Fibroblast of lung (primary cell): ENCODE measurements around the gene STX4. TPM values are rescaled to one million over a fixed set of nuclear protein-coding genes. Genes with fewer than 3 reads are reported as not detected.

Experiments used
- DNase-seq, 2 donors: peaks; one replicate each; pipeline versions ENCODE4 v3.0.0 to v3.0.0-alpha.2; 2010; ENCODE audit warnings: low read depth in 2 of 2
- H2AFZ ChIP-seq: 2 replicates; pipeline ENCODE4 v1.5.1; 2012; ENCODE audit warnings: low read length, control low read depth, inconsistent platforms
- H3K27ac ChIP-seq: 2 replicates; pipeline ENCODE4 v1.5.1; 2011; ENCODE audit warnings: low read length, control low read depth; ENCODE audit not compliant: insufficient read depth
- H3K27me3 ChIP-seq: 2 replicates; pipeline ENCODE4 v1.5.1; 2011; ENCODE audit warnings: mild to moderate bottlenecking, low read length; ENCODE audit not compliant: control insufficient read depth, insufficient read depth
- H3K36me3 ChIP-seq: 2 replicates; pipeline ENCODE4 v1.5.1; 2011; ENCODE audit warnings: low read length; ENCODE audit not compliant: control insufficient read depth, insufficient read depth
- H3K4me1 ChIP-seq: 2 replicates; pipeline ENCODE4 v1.5.1; 2011; ENCODE audit warnings: low read length; ENCODE audit not compliant: control insufficient read depth, insufficient read depth; ENCODE audit errors: extremely low read depth
- H3K4me2 ChIP-seq: 2 replicates; pipeline ENCODE4 v1.5.1; 2011; ENCODE audit warnings: low read length, control low read depth; ENCODE audit not compliant: insufficient read depth; ENCODE audit errors: extremely low read depth
- H3K4me3 ChIP-seq, 4 experiments: fragments of 200-600 bp in 1 of 4; sonication (generic) in 1 of 4; replicated peaks in 1 of 4; 2 replicates each; pipeline ENCODE4 v1.5.1; 2011 to 2016; ENCODE audit warnings: low read length in 4 of 4, low read depth in 3 of 4, mild to moderate bottlenecking in 3 of 4, control low read depth in 2 of 4, inconsistent platforms in 1 of 4, mixed read lengths in 1 of 4; ENCODE audit not compliant: insufficient read depth in 1 of 4; ENCODE audit errors: control extremely low read depth in 1 of 4
- H3K79me2 ChIP-seq: 2 replicates; pipeline ENCODE4 v1.5.1; 2012; ENCODE audit warnings: mild to moderate bottlenecking, low read length, inconsistent platforms; ENCODE audit not compliant: control insufficient read depth, insufficient read depth
- H3K9ac ChIP-seq: 2 replicates; pipeline ENCODE4 v1.5.1; 2011; ENCODE audit warnings: mild to moderate bottlenecking, low read length, control low read depth; ENCODE audit not compliant: insufficient read depth
- H3K9me3 ChIP-seq: 2 replicates; pipeline ENCODE4 v1.5.1; 2012; ENCODE audit warnings: low read depth, low read length; ENCODE audit not compliant: control insufficient read depth, insufficient read depth
- H4K20me1 ChIP-seq: 2 replicates; pipeline ENCODE4 v1.5.1; 2011; ENCODE audit warnings: low read length; ENCODE audit not compliant: control insufficient read depth, insufficient read depth; ENCODE audit errors: extremely low read depth
- CTCF ChIP-seq, 2 donors: IDR thresholded peaks in 1 of 2; conservative IDR thresholded peaks in 1 of 2; 1 replicate in 1 of 2; 2 replicates in 1 of 2; pipeline ENCODE4 v1.5.1; 2011 to 2012; ENCODE audit warnings: low read length in 2 of 2, control low read depth in 1 of 2, inconsistent platforms in 1 of 2, low read depth in 1 of 2, mild to moderate bottlenecking in 1 of 2
- EZH2 ChIP-seq: IDR thresholded peaks from 2 replicates; pipeline ENCODE4 v1.5.1; 2012; ENCODE audit warnings: low read length, control low read depth, mild to moderate bottlenecking; ENCODE audit errors: missing control alignments
- polyA plus RNA-seq, 2 donors: library from polyadenylated mRNA; depleted of rRNA in 1 of 2; stranded (reverse) in 1 of 2; unstranded in 1 of 2; fragments of >200 nt; gene quantifications; 2 replicates each; pipeline ENCODE4 v1.2.1, GENCODE V29; 2011 to 2012; ENCODE audit warnings: missing spikeins in 1 of 2
- total RNA-seq: library from RNA; depleted of rRNA; stranded (reverse); fragments of >200 nt; gene quantifications from 2 replicates; pipeline ENCODE4 v1.2.1, GENCODE V29; 2014

STX4 gene
- total and polyA plus RNA-seq, 2 donors (not counting 1 experiment from before 2014, with no cell fraction given), result 37.5 to 42.8 TPM

- Histone ChIP-seq H3K4me2 (peak overlapping the region; percentile 18), H3K36me3 (no peaks in the 10 kb centered on the region), H3K79me2 (no peaks in the 10 kb centered on the region), H3K27ac (peak overlapping the region; percentile 75), H4K20me1 (no peaks in the 10 kb centered on the region), H3K4me1 (peaks cover 7% of the 10 kb centered on the region), H2AFZ (peak overlapping the region; percentile 23), H3K27me3 (no peaks in the 10 kb centered on the region), H3K9ac (no peak overlapping the region), H3K9me3 (no peaks in the 10 kb centered on the region), H3K4me3 (no peak overlapping the region)
- DNase-seq, result peak; percentile 92 to 96
- TF ChIP-seq EZH2 (no peak), CTCF (conservative IDR thresholded peaks at IDR 0.05 in 1 of 2, IDR thresholded peaks at IDR 0.05 in 1 of 2; ENCODE audit: low read depth in 1 of 2, low read length in 2 of 2) (no peak)
Measured at GRCh38 chr16:31052114-31052513, 18.8 kb downstream of the STX4 start.

DNA sequence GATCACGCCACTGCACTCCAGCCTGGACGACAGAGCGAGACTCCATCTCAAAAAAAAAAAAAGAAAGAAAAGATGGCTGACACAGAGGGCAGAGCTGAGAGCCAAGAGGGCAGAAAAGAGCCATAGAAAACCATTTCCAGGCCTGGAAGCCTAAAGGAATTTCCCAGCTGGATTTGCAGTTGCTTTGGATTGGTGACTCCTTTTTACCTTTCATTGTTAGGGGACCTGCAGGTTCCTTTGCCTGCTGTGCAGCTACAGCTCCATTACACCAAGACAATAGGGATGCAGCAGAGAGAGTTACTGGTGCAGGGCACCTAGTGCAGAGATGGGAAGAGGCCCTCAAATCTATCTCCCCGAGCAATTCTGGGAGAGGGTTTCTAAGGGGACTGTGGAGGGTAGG is 22.3 kb downstream of the STX4 start:
- H3K27ac ChIP-seq, result no peak overlapping the region
- peaks cover 2% of the 10 kb centered on the region for H3K36me3 ChIP-seq
- H4K20me1 ChIP-seq, result no peaks in the 10 kb centered on the region
- H3K4me2 ChIP-seq, result no peak overlapping the region
- peaks cover 7% of the 10 kb centered on the region for H3K4me1 ChIP-seq
- no peaks in the 10 kb centered on the region for H3K79me2 ChIP-seq
- no peaks in the 10 kb centered on the region for H3K27me3 ChIP-seq
- H3K9me3 ChIP-seq, result no peaks in the 10 kb centered on the region
- TF ChIP-seq EZH2 (no peak), CTCF (conservative IDR thresholded peaks at IDR 0.05 in 1 of 2, IDR thresholded peaks at IDR 0.05 in 1 of 2; ENCODE audit: low read depth in 1 of 2, low read length in 2 of 2) (no peak)
- no peak overlapping the region for H3K9ac ChIP-seq
- DNase-seq, result no peak
- no peak overlapping the region for H3K4me3 ChIP-seq
- H2AFZ ChIP-seq, result no peak overlapping the region

- H3K36me3 ChIP-seq, result peaks cover 27% of the 10 kb centered on the region
- no peaks in the 10 kb centered on the region for H3K27me3 ChIP-seq
- no peak overlapping the region for H3K4me2 ChIP-seq
- H3K9ac ChIP-seq, result no peak overlapping the region
- TF ChIP-seq CTCF (conservative IDR thresholded peaks at IDR 0.05 in 1 of 2, IDR thresholded peaks at IDR 0.05 in 1 of 2; ENCODE audit: low read depth in 1 of 2, low read length in 2 of 2), result no peak
- TF ChIP-seq EZH2, result no peak
- no peaks in the 10 kb centered on the region for H3K9me3 ChIP-seq
- H3K27ac ChIP-seq, result no peak overlapping the region
- H2AFZ ChIP-seq, result no peak overlapping the region
- H3K4me1 ChIP-seq, result peaks cover 15% of the 10 kb centered on the region
- H3K4me3 ChIP-seq, result no peak overlapping the region
- no peak for DNase-seq
- peaks cover 33% of the 10 kb centered on the region for H3K79me2 ChIP-seq
- H4K20me1 ChIP-seq, result no peaks in the 10 kb centered on the region
Measured at GRCh38 chr16:31061126-31061812, 27.9 kb downstream of the STX4 start.
